Vagina (tissue), 2 donors: ENCODE results near the gene PIH1D2.

Experiments used
- POLR2A ChIP-seq, 2 donors: fragments of 450-650 bp; IDR thresholded peaks; one replicate each; pipeline ENCODE4 v1.6.1; 2017; ENCODE audit warnings: antibody characterized with exemption in 2 of 2, mild to moderate bottlenecking in 2 of 2, moderate library complexity in 2 of 2
- POLR2AphosphoS5 ChIP-seq, 2 donors: sonication (generic); formaldehyde crosslinking; IDR thresholded peaks; one replicate each; pipeline ENCODE4 v1.9.0; 2017; ENCODE audit warnings: antibody characterized with exemption in 2 of 2, mild to moderate bottlenecking in 2 of 2, low read depth in 1 of 2; ENCODE audit not compliant: insufficient read depth in 1 of 2
- TF ChIP-seq, protein P1 (sequence below), 3 experiments: fragments of 450-650 bp in 2 of 3; fragments of 200-600 bp in 1 of 3; sonication (generic) in 1 of 3; IDR thresholded peaks; one replicate each; pipeline ENCODE4 v1.5.1; 2017 to 2019; ENCODE audit warnings: antibody characterized with exemption in 3 of 3, mild to moderate bottlenecking in 2 of 3, moderate library complexity in 2 of 3

DNA sequence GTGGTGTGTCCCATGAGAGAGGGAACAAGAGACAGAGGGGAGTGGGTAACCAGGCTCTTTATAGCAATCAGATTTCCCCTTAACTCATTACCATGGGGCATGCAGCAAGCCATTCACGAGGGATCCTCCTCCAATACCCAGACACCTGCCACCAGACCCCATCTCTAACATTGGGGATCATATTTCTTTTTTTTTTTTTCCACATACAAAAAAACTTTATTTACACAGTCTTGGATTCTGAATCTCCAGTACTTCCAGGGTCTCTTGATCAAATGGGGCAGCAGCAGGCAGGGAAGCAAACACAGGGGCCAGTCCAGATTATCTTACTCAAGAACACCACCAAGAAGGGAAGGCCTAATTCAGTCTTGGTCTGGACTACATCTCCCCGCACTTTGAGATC lies 44.4 kb downstream of the PIH1D2 start:
- TF ChIP-seq, protein P1, sequence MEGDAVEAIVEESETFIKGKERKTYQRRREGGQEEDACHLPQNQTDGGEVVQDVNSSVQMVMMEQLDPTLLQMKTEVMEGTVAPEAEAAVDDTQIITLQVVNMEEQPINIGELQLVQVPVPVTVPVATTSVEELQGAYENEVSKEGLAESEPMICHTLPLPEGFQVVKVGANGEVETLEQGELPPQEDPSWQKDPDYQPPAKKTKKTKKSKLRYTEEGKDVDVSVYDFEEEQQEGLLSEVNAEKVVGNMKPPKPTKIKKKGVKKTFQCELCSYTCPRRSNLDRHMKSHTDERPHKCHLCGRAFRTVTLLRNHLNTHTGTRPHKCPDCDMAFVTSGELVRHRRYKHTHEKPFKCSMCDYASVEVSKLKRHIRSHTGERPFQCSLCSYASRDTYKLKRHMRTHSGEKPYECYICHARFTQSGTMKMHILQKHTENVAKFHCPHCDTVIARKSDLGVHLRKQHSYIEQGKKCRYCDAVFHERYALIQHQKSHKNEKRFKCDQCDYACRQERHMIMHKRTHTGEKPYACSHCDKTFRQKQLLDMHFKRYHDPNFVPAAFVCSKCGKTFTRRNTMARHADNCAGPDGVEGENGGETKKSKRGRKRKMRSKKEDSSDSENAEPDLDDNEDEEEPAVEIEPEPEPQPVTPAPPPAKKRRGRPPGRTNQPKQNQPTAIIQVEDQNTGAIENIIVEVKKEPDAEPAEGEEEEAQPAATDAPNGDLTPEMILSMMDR (IDR thresholded peaks at IDR 0.05): no peak
- TF ChIP-seq POLR2AphosphoS5 (IDR thresholded peaks at IDR 0.05; ENCODE audit: insufficient read depth in 1 of 2, low read depth in 1 of 2) (no peak), POLR2A (IDR thresholded peaks at IDR 0.05) (no peak)
